Keratinocyte (primary cell): ENCODE measurements around the gene C3orf20.

ENCODE experiments used
- EZH2 ChIP-seq: IDR thresholded peaks from one replicate; pipeline ENCODE4 v1.6.1; 2012; ENCODE audit warnings: inconsistent platforms, mild to moderate bottlenecking, low read length, moderate library complexity
- TF ChIP-seq, protein P1 (sequence below), 3 experiments: IDR thresholded peaks in 1 of 3; conservative IDR thresholded peaks in 1 of 3; optimal IDR thresholded peaks in 1 of 3; 2 replicates in 2 of 3; 3 replicates in 1 of 3; pipeline versions ENCODE3 to v1.5.1; 2011; ENCODE audit warnings: low read length in 3 of 3, mild to moderate bottlenecking in 3 of 3, moderate library complexity in 2 of 3, control low read depth in 1 of 3, inconsistent platforms in 1 of 3; ENCODE audit not compliant: insufficient read depth in 2 of 3; ENCODE audit errors: extremely low read depth in 1 of 3

DNA sequence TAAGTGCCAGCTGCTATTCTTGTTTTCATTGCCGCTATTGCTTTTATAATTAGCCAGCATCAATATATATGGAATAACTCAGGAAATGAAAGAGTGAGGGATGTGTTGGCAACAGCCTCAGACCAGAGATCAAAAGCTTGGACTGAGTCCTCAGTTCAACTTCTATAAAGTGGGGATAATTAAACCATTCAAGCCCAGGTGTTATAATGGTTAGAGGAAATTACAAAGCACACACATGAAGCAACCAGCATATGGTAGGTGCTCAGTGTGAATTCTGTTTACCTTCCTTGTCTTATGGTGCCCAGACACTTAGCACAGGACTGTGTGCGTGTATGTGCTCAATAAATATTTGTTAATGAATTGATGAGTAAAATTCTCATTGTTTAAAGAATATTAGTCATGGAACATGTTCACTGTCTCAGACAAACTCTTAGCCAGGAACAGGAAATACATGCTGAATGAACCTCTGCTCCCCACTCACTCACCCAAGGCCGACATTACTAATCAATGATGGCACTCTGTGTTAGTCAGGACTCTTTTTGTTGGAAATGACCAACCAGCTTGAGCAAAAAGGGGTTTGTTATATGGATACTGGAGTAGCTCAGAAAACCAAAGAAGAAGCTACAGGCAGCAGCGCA is 40.1 kb upstream of the C3orf20 start:
- TF ChIP-seq, protein P1, sequence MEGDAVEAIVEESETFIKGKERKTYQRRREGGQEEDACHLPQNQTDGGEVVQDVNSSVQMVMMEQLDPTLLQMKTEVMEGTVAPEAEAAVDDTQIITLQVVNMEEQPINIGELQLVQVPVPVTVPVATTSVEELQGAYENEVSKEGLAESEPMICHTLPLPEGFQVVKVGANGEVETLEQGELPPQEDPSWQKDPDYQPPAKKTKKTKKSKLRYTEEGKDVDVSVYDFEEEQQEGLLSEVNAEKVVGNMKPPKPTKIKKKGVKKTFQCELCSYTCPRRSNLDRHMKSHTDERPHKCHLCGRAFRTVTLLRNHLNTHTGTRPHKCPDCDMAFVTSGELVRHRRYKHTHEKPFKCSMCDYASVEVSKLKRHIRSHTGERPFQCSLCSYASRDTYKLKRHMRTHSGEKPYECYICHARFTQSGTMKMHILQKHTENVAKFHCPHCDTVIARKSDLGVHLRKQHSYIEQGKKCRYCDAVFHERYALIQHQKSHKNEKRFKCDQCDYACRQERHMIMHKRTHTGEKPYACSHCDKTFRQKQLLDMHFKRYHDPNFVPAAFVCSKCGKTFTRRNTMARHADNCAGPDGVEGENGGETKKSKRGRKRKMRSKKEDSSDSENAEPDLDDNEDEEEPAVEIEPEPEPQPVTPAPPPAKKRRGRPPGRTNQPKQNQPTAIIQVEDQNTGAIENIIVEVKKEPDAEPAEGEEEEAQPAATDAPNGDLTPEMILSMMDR (optimal IDR thresholded peaks at IDR 0.05 in 1 of 3, IDR thresholded peaks at IDR 0.05 in 1 of 3, conservative IDR thresholded peaks at IDR 0.05 in 1 of 3; ENCODE audit: extremely low read depth in 1 of 3, insufficient read depth in 2 of 3, low read length in 3 of 3), result no peak
- no peak for TF ChIP-seq EZH2
